HEK293 (cell line): ENCODE data around the gene SYNPO.

Experiments used
- CTCF ChIA-PET: fragments of 350-600 bp; formaldehyde crosslinking; extraction: SDS; loops from one replicate; lab custom pipeline; 2021; ENCODE audit warnings: antibody characterized with exemption; lab: Yijun Ruan, JAX
- POLR2A ChIA-PET: fragments of 300-600 bp; formaldehyde crosslinking; extraction: SDS; loops from one replicate; lab custom pipeline; 2020; ENCODE audit warnings: antibody characterized with exemption, inconsistent platforms; lab: Yijun Ruan, JAX
- H3K27ac ChIP-seq: fragments of 200-500 bp; sonication (Bioruptor generic); 2 replicates; pipeline ENCODE4 v1.5.1; 2014; ENCODE audit warnings: low read depth, low read length, control low read depth, inconsistent platforms; ENCODE audit errors: extremely low read depth
- H3K36me3 ChIP-seq, 2 experiments: fragments of 200-500 bp in 1 of 2; sonication (Bioruptor generic) in 1 of 2; 1 replicate in 1 of 2; 2 replicates in 1 of 2; pipeline ENCODE4 v1.5.1; 2014 to 2017; ENCODE audit warnings: inconsistent platforms in 2 of 2, low read length in 2 of 2; ENCODE audit not compliant: control insufficient read depth in 2 of 2, insufficient read depth in 1 of 2
- H3K4me1 ChIP-seq: fragments of 200-500 bp; sonication (Bioruptor generic); 2 replicates; pipeline ENCODE4 v1.5.1; 2014; ENCODE audit warnings: mild to moderate bottlenecking, low read length, inconsistent platforms; ENCODE audit not compliant: control insufficient read depth, insufficient read depth
- H3K4me3 ChIP-seq: 2 replicates; pipeline ENCODE4 v1.5.1; 2011; ENCODE audit warnings: low read depth, mild to moderate bottlenecking, control low read depth, low read length, moderate library complexity
- H3K9me3 ChIP-seq: fragments of 200-500 bp; sonication (Bioruptor generic); 2 replicates; pipeline ENCODE4 v1.5.1; 2014; ENCODE audit warnings: low read depth, low read length, inconsistent platforms; ENCODE audit not compliant: control insufficient read depth, insufficient read depth
- BCL11B ChIP-seq: fragments of 450-650 bp; formaldehyde crosslinking; IDR thresholded peaks from 2 replicates; pipeline ENCODE4 v1.5.1; 2016; ENCODE audit warnings: low read depth, missing biosample characterization, missing genetic modification characterization
- HOXD13 ChIP-seq: sonication (generic); formaldehyde crosslinking; IDR thresholded peaks from 2 replicates; pipeline ENCODE4 v1.8.0; 2022; ENCODE audit warnings: missing genetic modification reagents, borderline replicate concordance
- PRDM2 ChIP-seq: fragments of 450-650 bp; formaldehyde crosslinking; IDR thresholded peaks from 2 replicates; pipeline ENCODE4 v1.5.1; 2016; ENCODE audit warnings: missing biosample characterization, missing genetic modification characterization, borderline replicate concordance
- SCRT1 ChIP-seq: fragments of 450-650 bp; formaldehyde crosslinking; IDR thresholded peaks from 2 replicates; pipeline ENCODE4 v1.5.1; 2016; ENCODE audit warnings: missing biosample characterization, missing genetic modification characterization, borderline replicate concordance
- TCF7L2 ChIP-seq: IDR thresholded peaks from 2 replicates; pipeline ENCODE4 v1.6.1; 2011; ENCODE audit warnings: low read depth, mild to moderate bottlenecking, inconsistent platforms, low read length, moderate library complexity, borderline replicate concordance
- ZBTB20 ChIP-seq: fragments of 450-650 bp; formaldehyde crosslinking; IDR thresholded peaks from 2 replicates; pipeline ENCODE4 v1.5.1; 2016; ENCODE audit warnings: missing biosample characterization, missing genetic modification characterization
- ZBTB7A ChIP-seq: fragments of 450-650 bp; formaldehyde crosslinking; IDR thresholded peaks from 2 replicates; pipeline ENCODE4 v1.5.1; 2016; ENCODE audit warnings: low read depth, missing biosample characterization, missing genetic modification characterization
- ZNF335 ChIP-seq: fragments of 450-650 bp; formaldehyde crosslinking; conservative IDR thresholded peaks from 2 replicates; pipeline ENCODE4 v1.5.1; 2016; ENCODE audit warnings: missing biosample characterization, missing genetic modification characterization
- ZNF513 ChIP-seq: fragments of 450-650 bp; IDR thresholded peaks from 2 replicates; pipeline ENCODE4 v1.5.1; 2018; ENCODE audit warnings: missing biosample characterization, missing genetic modification characterization
- ZNF670 ChIP-seq: fragments of 450-650 bp; formaldehyde crosslinking; IDR thresholded peaks from 2 replicates; pipeline ENCODE4 v1.5.1; 2016; ENCODE audit warnings: missing biosample characterization, missing genetic modification characterization, low read depth
- ZSCAN16 ChIP-seq: fragments of 450-650 bp; formaldehyde crosslinking; IDR thresholded peaks from 2 replicates; pipeline ENCODE4 v1.5.1; 2016; ENCODE audit warnings: missing biosample characterization, missing genetic modification characterization

Gene SYNPO

DNA sequence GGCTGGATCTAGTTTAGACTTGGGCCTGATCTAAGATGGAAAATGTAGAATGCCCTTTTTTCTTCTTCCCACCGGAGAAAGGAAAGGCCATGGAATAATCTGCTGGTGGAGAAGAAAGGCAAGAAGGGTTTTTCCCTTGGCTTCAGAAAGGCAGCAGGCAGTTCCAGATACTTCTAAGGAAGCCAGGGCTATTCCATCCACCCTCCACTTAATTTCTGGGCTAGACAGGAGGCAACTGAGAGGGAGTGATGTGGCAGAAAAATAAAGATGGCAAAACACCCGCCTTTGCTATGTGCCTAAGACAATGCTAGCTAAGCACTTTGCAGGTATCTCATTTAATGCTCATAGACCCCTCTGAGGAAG lies 30.5 kb downstream of the SYNPO start:
- H3K9me3 ChIP-seq, result no peaks in the 10 kb centered on the region
- no peak overlapping the region for H3K27ac ChIP-seq
- H3K36me3 ChIP-seq, result no peaks in the 10 kb centered on the region
- H3K4me1 ChIP-seq, result no peaks in the 10 kb centered on the region; the same call in 1 of the 2 replicates
- TF ChIP-seq ZBTB7A (tag by site-specific recombination), result no peak
- TF ChIP-seq ZNF513 (tag by site-specific recombination), result peak; percentile 27; the same call in 1 of the 2 replicates
- no peak for TF ChIP-seq TCF7L2
- no peak for TF ChIP-seq ZBTB20 (tag by site-specific recombination)
- TF ChIP-seq, all 188 proteins: peak for 1
- no peak overlapping the region for H3K4me3 ChIP-seq
- ChIA-PET CTCF (interaction anchor here (0.7 to 1.0 kb wide), 4 partner anchors 13 to 519 kb away, joined by 3 to 7 read pairs (median 4); partner anchors contain the start of gene DCTN4), POLR2A (interaction anchor here (1.0 kb wide), 1 partner anchor 29 kb away, joined by 5 read pairs; the partner anchor contains the start of gene RBM22)

DNA sequence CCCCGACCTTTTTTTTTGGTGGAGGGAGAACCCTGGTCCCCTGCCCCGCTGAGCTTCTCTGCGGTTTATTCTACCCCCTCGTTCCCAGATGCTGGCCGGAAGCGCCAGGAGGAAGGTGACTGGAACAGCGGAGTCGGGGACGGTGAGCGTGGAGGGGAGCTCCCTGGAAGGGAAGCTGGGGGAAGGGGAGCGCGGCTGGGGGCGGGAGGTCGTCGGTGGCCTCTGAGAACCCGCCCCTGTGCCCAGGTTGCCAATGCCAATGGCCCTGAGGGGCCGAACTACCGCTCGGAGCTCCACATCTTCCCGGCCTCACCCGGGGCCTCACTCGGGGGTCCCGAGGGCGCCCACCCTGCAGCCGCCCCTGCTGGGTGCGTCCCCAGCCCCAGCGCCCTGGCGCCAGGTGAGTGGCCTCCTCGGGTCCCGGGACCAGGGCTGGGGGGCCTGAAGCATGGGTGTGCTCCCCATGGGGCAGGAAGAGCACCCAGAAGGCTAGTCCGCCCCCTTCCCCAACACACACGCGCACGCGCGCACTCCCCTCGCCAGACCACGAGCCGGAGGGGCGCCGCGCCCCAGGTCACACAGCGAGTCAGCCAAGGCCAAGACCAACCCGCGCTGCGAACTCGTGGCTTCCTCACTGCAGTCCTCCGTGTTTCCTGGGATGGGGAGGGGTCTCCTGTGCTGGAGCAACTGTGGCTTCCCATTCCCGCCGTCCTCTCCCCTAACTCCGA lies 31.2 kb downstream of the SYNPO start:
- no peaks in the 10 kb centered on the region for H3K9me3 ChIP-seq
- TF ChIP-seq SCRT1 (no peak), BCL11B (tag by site-specific recombination) (no peak), PRDM2 (tag by site-specific recombination) (no peak), ZNF513 (tag by site-specific recombination) (no peak), HOXD13 (CRISPR knock-in tag) (no peak)
- TF ChIP-seq, all 188 proteins: peak for 0
- Histone ChIP-seq H3K27ac (no peak overlapping the region), H3K4me3 (peak overlapping the region; percentile 24), H3K36me3 (no peaks in the 10 kb centered on the region), H3K4me1 (no peaks in the 10 kb centered on the region; the same call in 1 of the 2 replicates)
- ChIA-PET CTCF (interaction anchor here (0.7 kb wide), 1 partner anchor 87 kb away, joined by 7 read pairs; the partner anchor contains the start of gene DCTN4), POLR2A (interaction anchor here (1.0 kb wide), 1 partner anchor 29 kb away, joined by 5 read pairs; the partner anchor contains the start of gene RBM22)

DNA sequence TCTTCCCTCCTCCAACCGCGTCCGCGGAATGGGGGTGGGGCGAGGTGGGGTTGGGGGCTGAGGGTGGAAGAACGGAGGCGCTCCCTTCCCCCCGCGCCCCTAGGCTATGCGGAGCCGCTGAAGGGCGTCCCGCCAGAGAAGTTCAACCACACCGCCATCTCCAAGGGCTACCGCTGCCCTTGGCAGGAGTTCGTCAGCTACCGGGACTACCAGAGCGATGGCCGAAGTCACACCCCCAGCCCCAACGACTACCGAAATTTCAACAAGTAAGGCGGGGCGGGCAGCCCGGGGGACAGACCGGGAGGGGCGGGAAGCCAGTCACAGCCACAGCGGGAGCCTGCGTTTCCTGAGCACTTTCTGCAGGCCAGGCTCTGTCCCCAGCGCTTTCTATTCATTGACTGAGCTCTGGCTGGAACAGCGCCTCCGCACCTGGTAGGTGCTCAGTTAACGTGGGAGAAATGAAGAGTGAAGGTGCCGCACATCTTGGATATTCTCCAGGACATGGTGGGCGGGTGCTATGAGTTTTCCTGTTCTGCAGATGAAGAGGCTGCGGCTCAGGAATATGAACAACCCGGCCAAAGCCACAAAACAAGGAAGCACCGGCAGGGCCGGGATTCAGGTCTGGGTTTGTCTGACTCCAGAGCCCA lies 31.9 kb downstream of the SYNPO start:
- no peak overlapping the region for H3K27ac ChIP-seq
- ChIA-PET CTCF (interaction anchor here (0.8 to 1.5 kb wide), 3 partner anchors 18 to 174 kb away, joined by 3 to 4 read pairs (median 4); partner anchors contain the start of gene IRGM), POLR2A (no interaction called here)
- TF ChIP-seq ZNF670 (tag by site-specific recombination) (no peak), ZSCAN16 (tag by site-specific recombination) (peak; percentile 65; the same call in 1 of the 2 replicates), ZNF335 (tag by site-specific recombination) (no peak)
- no peaks in the 10 kb centered on the region; the same call in 1 of the 2 replicates for H3K4me1 ChIP-seq
- H3K4me3 ChIP-seq, result peak overlapping the region; percentile 24
- H3K36me3 ChIP-seq, result no peaks in the 10 kb centered on the region
- H3K9me3 ChIP-seq, result no peaks in the 10 kb centered on the region
